HG02678 (cell line): Measurements from ENCODE around the gene COMMD10.
"Not testable (repeated sequence)": the region's sequence is repeated elsewhere in the genome, so short reads cannot be mapped to it uniquely, and the experiment has no call there.

Source experiments
- ATAC-seq: cut with Tn5 transposase; IDR thresholded peaks from one replicate; pipeline ENCODE4 v1.9.1; 2021; ENCODE audit warnings: mild to moderate bottlenecking, moderate library complexity; ENCODE audit not compliant: unreplicated experiment

COMMD10 gene

GRCh38 chr5:116091416-116091815 is 6.6 kb downstream of the COMMD10 start:
- ATAC-seq, result no peak

GRCh38 chr5:116097301-116097700 is 12.5 kb downstream of the COMMD10 start:
- no peak for ATAC-seq

- no peak for ATAC-seq
Observed at GRCh38 chr5:116098998-116099397, 14.2 kb downstream of the COMMD10 start.

GRCh38 chr5:116104941-116105340 is 20.1 kb downstream of the COMMD10 start:
- not testable (repeated sequence) for ATAC-seq

- no peak for ATAC-seq
Observed at GRCh38 chr5:116115163-116115562, 30.3 kb downstream of the COMMD10 start.

GRCh38 chr5:116130471-116130870 is 45.6 kb downstream of the COMMD10 start:
- ATAC-seq, result no peak

GRCh38 chr5:116130976-116131375 is 46.2 kb downstream of the COMMD10 start:
- ATAC-seq, result no peak

GRCh38 chr5:116133281-116133680 is 48.5 kb downstream of the COMMD10 start:
- ATAC-seq, result no peak

- peak; percentile 98 for ATAC-seq
Observed at GRCh38 chr5:116135344-116135743, 50.5 kb downstream of the COMMD10 start.

- ATAC-seq, result no peak
Observed at GRCh38 chr5:116137544-116138378, 52.9 kb downstream of the COMMD10 start.

GRCh38 chr5:116142495-116142894 is 57.7 kb downstream of the COMMD10 start:
- no peak for ATAC-seq

GRCh38 chr5:116144103-116144502 is 59.3 kb downstream of the COMMD10 start:
- no peak for ATAC-seq

- ATAC-seq, result no peak
Observed at GRCh38 chr5:116144991-116145390, 60.2 kb downstream of the COMMD10 start.

- ATAC-seq, result no peak
Observed at GRCh38 chr5:116145416-116145815, 60.6 kb downstream of the COMMD10 start.

GRCh38 chr5:116152169-116152568 is 67.3 kb downstream of the COMMD10 start:
- no peak for ATAC-seq

GRCh38 chr5:116153687-116154174 is 68.9 kb downstream of the COMMD10 start:
- ATAC-seq, result no peak

- no peak for ATAC-seq
Observed at GRCh38 chr5:116154252-116154651, 69.4 kb downstream of the COMMD10 start.

GRCh38 chr5:116154931-116155330 is 70.1 kb downstream of the COMMD10 start:
- ATAC-seq, result no peak

- no peak for ATAC-seq
Observed at GRCh38 chr5:116157902-116158301, 73.1 kb downstream of the COMMD10 start.

GRCh38 chr5:116159006-116159405 is 74.2 kb downstream of the COMMD10 start:
- no peak for ATAC-seq

- ATAC-seq, result no peak
Observed at GRCh38 chr5:116174111-116174510, 89.3 kb downstream of the COMMD10 start.

GRCh38 chr5:116176121-116176520 is 91.3 kb downstream of the COMMD10 start:
- ATAC-seq, result no peak

GRCh38 chr5:116178925-116179324 is 94.1 kb downstream of the COMMD10 start:
- ATAC-seq, result no peak
